HEK293T (cell line): ENCODE measurements around the gene SMAD3.

Experiments used
- CTCF ChIA-PET: fragments of 350-600 bp; formaldehyde crosslinking; extraction: SDS; loops from one replicate; lab custom pipeline; 2021; ENCODE audit warnings: antibody characterized with exemption, inconsistent platforms; lab: Yijun Ruan, JAX
- POLR2A ChIA-PET: fragments of 350-600 bp; formaldehyde crosslinking; extraction: SDS; loops from one replicate; lab custom pipeline; 2020; ENCODE audit warnings: antibody characterized with exemption, inconsistent platforms; lab: Yijun Ruan, JAX
- DNase-seq: peaks from one replicate; pipeline ENCODE4 v3.0.0; 2012; ENCODE audit warnings: mixed read lengths; ENCODE audit errors: extremely low spot score
- ARNT ChIP-seq: fragments of 450-650 bp; IDR thresholded peaks from 2 replicates; pipeline ENCODE4 v1.6.1; 2017; ENCODE audit warnings: mild to moderate bottlenecking
- BHLHE40 ChIP-seq: fragments of 450-650 bp; IDR thresholded peaks from 2 replicates; pipeline ENCODE4 v1.6.1; 2016; ENCODE audit warnings: mild to moderate bottlenecking, moderate library complexity, borderline replicate concordance
- CTBP1 ChIP-seq: fragments of 450-650 bp; IDR thresholded peaks from 2 replicates; pipeline ENCODE4 v1.6.1; 2016; ENCODE audit warnings: borderline replicate concordance
- ELF4 ChIP-seq: fragments of 450-650 bp; IDR thresholded peaks from 2 replicates; pipeline ENCODE4 v1.6.1; 2017; ENCODE audit warnings: antibody characterized with exemption
- FOXA1 ChIP-seq: fragments of 450-650 bp; IDR thresholded peaks from 2 replicates; pipeline ENCODE4 v1.6.1; 2016; ENCODE audit warnings: mild to moderate bottlenecking
- FOXK2 ChIP-seq: fragments of 450-650 bp; IDR thresholded peaks from 2 replicates; pipeline ENCODE4 v1.6.1; 2016; ENCODE audit warnings: mild to moderate bottlenecking
- FOXM1 ChIP-seq: fragments of 450-650 bp; IDR thresholded peaks from 2 replicates; pipeline ENCODE4 v1.6.1; 2017; ENCODE audit warnings: mild to moderate bottlenecking, borderline replicate concordance
- HDGF ChIP-seq: fragments of 450-650 bp; IDR thresholded peaks from 2 replicates; pipeline ENCODE4 v1.6.1; 2017; ENCODE audit warnings: antibody characterized with exemption, borderline replicate concordance
- L3MBTL2 ChIP-seq: fragments of 450-650 bp; conservative IDR thresholded peaks from 2 replicates; pipeline ENCODE4 v1.6.1; 2016; ENCODE audit warnings: mild to moderate bottlenecking
- LEF1 ChIP-seq: fragments of 450-650 bp; IDR thresholded peaks from 2 replicates; pipeline ENCODE4 v1.6.1; 2017; ENCODE audit warnings: mild to moderate bottlenecking, borderline replicate concordance
- NFRKB ChIP-seq: fragments of 450-650 bp; IDR thresholded peaks from 2 replicates; pipeline ENCODE4 v1.6.1; 2016; ENCODE audit warnings: mild to moderate bottlenecking, moderate library complexity
- SP1 ChIP-seq: fragments of 450-650 bp; IDR thresholded peaks from 2 replicates; pipeline ENCODE4 v1.6.1; 2017
- SUZ12 ChIP-seq: fragments of 450-650 bp; IDR thresholded peaks from 2 replicates; pipeline ENCODE4 v1.6.1; 2016; ENCODE audit warnings: mild to moderate bottlenecking
- TARDBP ChIP-seq: fragments of 450-650 bp; IDR thresholded peaks from 2 replicates; pipeline ENCODE4 v1.6.1; 2016
- ZNF384 ChIP-seq: fragments of 450-650 bp; IDR thresholded peaks from 2 replicates; pipeline ENCODE4 v1.6.1; 2016
- TF ChIP-seq, protein P1 (sequence below): fragments of 450-650 bp; IDR thresholded peaks from 2 replicates; pipeline ENCODE4 v1.6.1; 2016

Gene SMAD3

DNA sequence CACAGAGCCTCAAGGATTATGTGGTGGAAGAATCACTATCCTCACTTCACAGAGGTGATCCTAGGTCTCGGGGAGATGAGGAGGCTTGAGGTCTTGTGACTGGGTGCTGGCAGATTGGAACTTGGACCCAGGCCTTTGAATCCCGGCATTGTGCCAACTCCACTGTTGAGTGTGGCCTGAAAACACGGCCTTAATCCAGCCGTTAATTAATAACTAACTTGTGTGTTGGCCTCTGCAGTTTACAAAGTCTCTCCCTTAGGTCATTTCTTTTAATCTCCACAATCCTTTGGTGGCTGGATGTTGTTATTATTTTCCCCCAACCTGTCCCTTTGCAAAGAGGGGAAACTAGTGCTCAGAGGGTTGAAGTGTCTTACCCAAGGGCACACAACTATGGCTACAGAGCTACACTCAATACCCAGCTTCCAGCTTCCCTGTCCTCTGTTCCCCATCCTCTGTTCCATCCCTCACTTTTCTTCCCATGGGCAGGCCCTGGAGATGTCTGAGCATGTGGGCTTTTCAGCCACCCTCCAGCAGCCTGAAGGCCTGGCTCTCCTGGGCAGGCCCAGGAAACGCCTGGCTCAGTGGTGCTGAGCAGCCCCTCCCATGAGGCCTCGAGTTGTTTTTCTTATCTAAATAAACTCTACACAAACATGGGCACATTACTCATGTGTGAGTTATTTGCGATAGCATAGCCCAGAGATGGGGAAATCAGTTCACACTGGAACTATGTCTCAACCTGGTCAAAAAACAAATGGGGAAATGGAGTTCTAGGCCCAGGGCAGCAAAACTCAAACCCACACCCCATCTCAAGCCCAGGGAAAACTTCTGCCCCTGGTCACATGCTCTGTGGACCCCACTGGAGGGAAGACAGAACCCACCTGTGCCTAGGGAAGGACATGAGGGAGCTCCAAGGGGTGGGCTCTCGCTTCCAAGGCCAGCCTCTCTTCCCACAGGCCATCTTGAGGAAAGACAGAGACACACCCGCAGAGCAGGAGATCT lies 16.8 kb upstream of the SMAD3 start:
- POLR2A ChIA-PET: interaction anchor here (1.0 to 1.9 kb wide), 2 partner anchors 11 to 16 kb away, joined by 3 to 13 read pairs; no protein-coding TSS in a partner anchor
- DNase-seq: no peak
- CTCF ChIA-PET: interaction anchor here (0.6 kb wide), 1 partner anchor 122 kb away, joined by 3 read pairs; no protein-coding TSS in a partner anchor
- TF ChIP-seq, protein P1, sequence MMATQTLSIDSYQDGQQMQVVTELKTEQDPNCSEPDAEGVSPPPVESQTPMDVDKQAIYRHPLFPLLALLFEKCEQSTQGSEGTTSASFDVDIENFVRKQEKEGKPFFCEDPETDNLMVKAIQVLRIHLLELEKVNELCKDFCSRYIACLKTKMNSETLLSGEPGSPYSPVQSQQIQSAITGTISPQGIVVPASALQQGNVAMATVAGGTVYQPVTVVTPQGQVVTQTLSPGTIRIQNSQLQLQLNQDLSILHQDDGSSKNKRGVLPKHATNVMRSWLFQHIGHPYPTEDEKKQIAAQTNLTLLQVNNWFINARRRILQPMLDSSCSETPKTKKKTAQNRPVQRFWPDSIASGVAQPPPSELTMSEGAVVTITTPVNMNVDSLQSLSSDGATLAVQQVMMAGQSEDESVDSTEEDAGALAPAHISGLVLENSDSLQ: no peak
- TF ChIP-seq LEF1 (no peak), FOXK2 (no peak), ZNF384 (no peak)

DNA sequence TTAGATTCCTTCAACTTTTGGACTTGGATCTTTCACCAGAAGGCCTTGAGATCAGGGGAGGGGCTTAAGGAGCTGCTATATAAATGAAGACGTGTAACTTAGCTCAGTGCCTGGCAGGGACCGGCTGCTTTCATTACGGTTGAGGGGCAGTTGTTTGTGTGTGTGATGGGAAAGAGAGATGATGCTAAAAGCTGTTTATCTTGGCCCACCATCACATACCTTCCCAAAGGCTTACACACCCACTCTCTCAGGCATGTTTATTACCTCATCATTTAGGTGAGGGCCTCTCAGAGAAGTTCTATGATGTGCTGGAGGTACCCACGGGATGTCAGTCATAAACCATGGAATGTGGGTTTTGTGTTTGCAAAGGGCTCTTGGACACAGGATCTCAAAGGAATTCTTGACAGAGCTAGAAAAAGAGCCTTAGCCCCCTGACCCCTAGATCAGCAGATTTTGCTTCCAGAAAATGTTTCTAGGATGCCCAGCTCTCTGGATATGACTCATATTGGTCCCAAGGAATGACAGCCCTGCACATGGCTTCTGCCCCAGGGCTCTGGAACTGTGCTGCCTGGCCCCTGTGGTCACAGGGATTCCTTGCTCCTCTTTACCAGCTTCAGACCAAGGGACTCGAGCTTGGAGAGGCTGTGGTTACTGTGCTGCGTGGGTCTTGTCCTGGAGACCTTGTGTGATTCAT lies 15.9 kb upstream of the SMAD3 start:
- TF ChIP-seq NFRKB: no peak
- no peak for TF ChIP-seq HDGF
- TF ChIP-seq FOXK2: no peak
- no peak for TF ChIP-seq ARNT
- TF ChIP-seq L3MBTL2: no peak
- TF ChIP-seq BHLHE40: no peak
- no peak for TF ChIP-seq TARDBP
- TF ChIP-seq ELF4: no peak
- TF ChIP-seq FOXA1: no peak
- CTCF ChIA-PET: no interaction called here
- no peak for DNase-seq
- POLR2A ChIA-PET: interaction anchor here (1.0 to 1.9 kb wide), 2 partner anchors 10 to 15 kb away, joined by 3 to 13 read pairs; no protein-coding TSS in a partner anchor

DNA sequence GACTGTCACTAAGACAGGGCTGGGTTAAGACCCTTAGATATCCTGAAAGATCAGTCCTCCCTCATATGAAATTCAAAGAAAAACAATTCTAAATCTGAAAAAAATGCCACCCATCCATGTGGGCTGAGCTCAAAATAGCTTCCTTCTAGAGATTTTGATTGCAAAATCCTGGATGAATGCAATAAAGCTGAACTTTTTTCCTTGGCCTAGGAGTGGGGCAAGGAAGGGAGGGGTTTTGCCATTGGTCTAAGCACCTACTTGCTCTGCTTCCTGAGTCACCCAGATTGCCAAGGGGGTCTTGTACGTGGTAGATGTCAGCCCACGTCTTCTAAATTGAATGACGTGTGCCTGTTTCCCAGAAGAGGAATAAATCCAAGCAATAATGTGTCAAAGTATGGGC lies 15.3 kb upstream of the SMAD3 start:
- POLR2A ChIA-PET: interaction anchor here (1.9 kb wide), 1 partner anchor 14 kb away, joined by 13 read pairs; no protein-coding TSS in a partner anchor
- CTCF ChIA-PET: no interaction called here
- TF ChIP-seq HDGF: no peak
- TF ChIP-seq ELF4: no peak
- no peak for TF ChIP-seq TARDBP
- TF ChIP-seq SUZ12: no peak
- no peak for DNase-seq

DNA sequence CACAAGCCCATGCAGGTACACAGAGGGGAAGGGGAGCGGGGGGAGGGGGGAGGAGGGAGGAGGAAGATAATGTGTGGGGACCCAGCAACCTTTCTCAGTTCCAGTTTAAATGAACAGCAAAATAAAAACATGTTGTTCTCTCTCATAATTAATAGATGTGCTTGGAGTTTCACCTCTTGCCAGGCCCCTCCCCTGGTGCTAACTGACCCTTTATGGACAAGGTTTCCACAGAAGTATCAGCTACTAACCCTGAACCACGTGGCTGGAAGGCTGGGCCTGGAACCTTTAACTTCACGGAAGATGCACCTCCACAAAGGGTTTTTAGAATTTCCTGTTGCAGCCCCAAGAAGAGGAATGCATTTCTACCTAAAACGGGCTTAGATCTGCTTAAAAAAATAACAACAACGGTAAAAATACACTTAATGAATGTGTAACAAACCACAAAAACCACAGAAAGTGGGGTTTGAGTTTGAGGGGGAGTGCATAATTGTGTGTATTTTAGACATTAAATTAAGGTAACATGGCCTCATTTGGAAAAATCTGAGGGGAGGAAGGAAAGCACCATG lies 14.8 kb upstream of the SMAD3 start:
- no peak for TF ChIP-seq SUZ12
- TF ChIP-seq FOXM1: no peak
- TF ChIP-seq ELF4: no peak
- TF ChIP-seq LEF1: no peak
- TF ChIP-seq FOXA1: no peak
- TF ChIP-seq CTBP1: no peak
- no peak for TF ChIP-seq FOXK2
- TF ChIP-seq ZNF384: no peak
- no peak for TF ChIP-seq TARDBP
- no peak for TF ChIP-seq ARNT
- TF ChIP-seq BHLHE40: no peak
- TF ChIP-seq L3MBTL2: no peak
- TF ChIP-seq HDGF: no peak
- no peak for TF ChIP-seq NFRKB
- ChIA-PET CTCF (no interaction called here), POLR2A (interaction anchor here (1.9 kb wide), 1 partner anchor 14 kb away, joined by 13 read pairs; no protein-coding TSS in a partner anchor)
- no peak for DNase-seq

DNA sequence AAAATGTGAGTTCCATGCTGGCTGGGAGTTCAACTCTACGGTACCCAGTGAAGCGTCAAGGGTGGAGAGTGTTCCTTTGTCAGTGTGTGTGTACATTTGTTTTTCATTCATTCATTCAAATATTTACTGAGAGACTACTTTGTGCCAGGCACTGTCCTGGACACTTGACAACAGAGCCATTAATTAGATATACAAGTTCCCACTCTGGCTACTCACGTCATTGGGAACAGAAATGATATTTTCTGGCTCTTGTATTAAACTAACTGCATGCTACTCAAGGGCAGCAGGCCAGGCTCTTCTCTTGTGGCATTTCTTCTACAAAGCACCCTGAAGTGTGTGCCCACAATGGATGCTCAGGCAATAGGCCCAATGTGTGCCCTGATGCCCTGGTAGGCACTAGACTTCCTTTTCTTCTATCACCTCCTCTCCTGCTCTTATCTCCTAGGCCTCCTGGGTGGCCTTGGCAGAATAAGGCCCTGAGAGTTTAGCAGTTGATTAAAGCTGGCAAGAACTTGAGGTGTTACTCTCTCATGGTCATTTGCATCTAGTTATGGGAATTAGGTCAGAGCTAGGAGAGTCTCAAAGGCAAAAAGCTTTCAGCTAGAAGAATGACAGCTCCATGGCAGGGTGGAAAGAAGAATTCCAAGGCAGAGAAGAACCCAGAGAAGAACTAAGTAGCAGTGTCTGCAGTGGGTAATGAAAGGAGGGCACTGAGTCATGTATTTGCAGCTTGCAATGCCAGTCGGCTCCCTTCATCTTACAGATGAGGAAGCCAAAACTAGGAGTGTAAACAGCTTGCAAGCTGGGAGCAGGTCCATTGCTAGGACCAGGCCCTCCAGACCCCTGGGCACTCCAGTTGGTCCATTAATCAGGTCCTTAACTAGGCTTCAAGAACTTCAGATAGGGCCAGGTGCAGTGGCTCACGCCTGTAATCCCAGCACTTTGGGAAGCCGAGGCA lies 14.0 kb upstream of the SMAD3 start:
- no peak for DNase-seq
- ChIA-PET CTCF (no interaction called here), POLR2A (no interaction called here)

More for the DNA sequence above, 14.0 kb upstream of the SMAD3 start:
- TF ChIP-seq, protein P1: no peak
- TF ChIP-seq SP1 (no peak), HDGF (no peak), FOXK2 (no peak), L3MBTL2 (no peak), FOXM1 (no peak), TARDBP (no peak), LEF1 (no peak), ELF4 (no peak), ARNT (no peak)
